Kidney epithelial cell (primary cell): ENCODE data around the gene IPPK. TPM values are rescaled to one million over a fixed set of nuclear protein-coding genes. Genes with fewer than 3 reads are reported as not detected.

Experiments used
- DNase-seq: peaks from one replicate; pipeline ENCODE4 v3.0.0-alpha.2; 2010; ENCODE audit warnings: low read depth
- H3K27me3 ChIP-seq: 2 replicates; pipeline ENCODE4 v1.6.0; 2011; ENCODE audit warnings: low read length; ENCODE audit not compliant: control insufficient read depth, insufficient read depth
- H3K36me3 ChIP-seq: 2 replicates; pipeline ENCODE4 v1.5.1; 2011; ENCODE audit warnings: low read length; ENCODE audit not compliant: control insufficient read depth, insufficient read depth
- H3K4me3 ChIP-seq: 2 replicates; pipeline ENCODE4 v1.5.1; 2011; ENCODE audit warnings: low read depth, mild to moderate bottlenecking, control low read depth, low read length
- total RNA-seq: library from RNA; depleted of rRNA; stranded (reverse); fragments of >200 nt; gene quantifications from 2 replicates; pipeline ENCODE4 v1.2.3, GENCODE V29; 2015
- TF ChIP-seq, protein P1 (sequence below): IDR thresholded peaks from 2 replicates; pipeline ENCODE4 v1.5.1; 2011; ENCODE audit warnings: mild to moderate bottlenecking, moderate library complexity, low read length, control low read depth, inconsistent platforms; ENCODE audit not compliant: insufficient read depth, poor library complexity, severe bottlenecking

Gene IPPK
- total RNA-seq, 1 donor from 2014 or later: 8.5 TPM

DNA sequence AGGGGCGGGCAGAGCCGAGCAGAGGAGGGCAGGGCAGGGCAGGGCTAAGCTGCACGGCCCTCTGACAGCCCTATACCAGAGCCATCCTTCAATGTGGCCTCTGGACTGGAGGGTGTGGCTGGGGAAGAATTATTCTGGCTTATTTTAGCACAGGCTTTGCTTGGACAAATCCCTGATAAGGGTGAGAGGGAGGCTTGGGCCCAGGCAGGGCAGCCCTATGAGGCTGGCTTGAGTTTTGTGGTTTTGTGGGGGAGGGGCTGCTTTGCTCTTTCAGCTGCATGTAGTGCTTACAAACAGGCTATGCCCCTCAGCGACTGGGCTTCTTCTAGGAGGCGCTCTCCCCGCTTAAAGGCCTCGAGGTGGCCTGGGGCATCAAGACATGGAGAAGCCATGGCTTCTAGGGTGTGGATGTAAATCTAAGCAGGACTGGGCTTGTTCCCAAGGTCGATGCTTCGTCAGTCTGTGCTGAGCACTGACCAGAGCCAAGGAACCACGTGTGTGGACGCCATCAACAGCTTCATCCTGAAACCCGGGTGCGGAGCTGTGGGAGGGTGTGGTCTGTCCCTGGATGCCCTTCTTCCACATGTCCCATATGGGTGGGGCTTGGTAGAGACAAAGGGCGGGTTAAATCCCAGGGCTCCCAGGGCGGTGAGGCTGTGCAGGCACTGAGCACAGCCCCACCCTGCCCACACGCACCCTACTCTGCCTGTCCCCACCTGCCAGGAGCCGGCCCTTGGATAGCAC is 45.7 kb upstream of the IPPK start:
- H3K4me3 ChIP-seq: no peak overlapping the region
- TF ChIP-seq, protein P1, sequence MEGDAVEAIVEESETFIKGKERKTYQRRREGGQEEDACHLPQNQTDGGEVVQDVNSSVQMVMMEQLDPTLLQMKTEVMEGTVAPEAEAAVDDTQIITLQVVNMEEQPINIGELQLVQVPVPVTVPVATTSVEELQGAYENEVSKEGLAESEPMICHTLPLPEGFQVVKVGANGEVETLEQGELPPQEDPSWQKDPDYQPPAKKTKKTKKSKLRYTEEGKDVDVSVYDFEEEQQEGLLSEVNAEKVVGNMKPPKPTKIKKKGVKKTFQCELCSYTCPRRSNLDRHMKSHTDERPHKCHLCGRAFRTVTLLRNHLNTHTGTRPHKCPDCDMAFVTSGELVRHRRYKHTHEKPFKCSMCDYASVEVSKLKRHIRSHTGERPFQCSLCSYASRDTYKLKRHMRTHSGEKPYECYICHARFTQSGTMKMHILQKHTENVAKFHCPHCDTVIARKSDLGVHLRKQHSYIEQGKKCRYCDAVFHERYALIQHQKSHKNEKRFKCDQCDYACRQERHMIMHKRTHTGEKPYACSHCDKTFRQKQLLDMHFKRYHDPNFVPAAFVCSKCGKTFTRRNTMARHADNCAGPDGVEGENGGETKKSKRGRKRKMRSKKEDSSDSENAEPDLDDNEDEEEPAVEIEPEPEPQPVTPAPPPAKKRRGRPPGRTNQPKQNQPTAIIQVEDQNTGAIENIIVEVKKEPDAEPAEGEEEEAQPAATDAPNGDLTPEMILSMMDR: no peak
- DNase-seq: no peak
- peaks cover 3% of the 10 kb centered on the region for H3K36me3 ChIP-seq
- H3K27me3 ChIP-seq: no peaks in the 10 kb centered on the region

DNA sequence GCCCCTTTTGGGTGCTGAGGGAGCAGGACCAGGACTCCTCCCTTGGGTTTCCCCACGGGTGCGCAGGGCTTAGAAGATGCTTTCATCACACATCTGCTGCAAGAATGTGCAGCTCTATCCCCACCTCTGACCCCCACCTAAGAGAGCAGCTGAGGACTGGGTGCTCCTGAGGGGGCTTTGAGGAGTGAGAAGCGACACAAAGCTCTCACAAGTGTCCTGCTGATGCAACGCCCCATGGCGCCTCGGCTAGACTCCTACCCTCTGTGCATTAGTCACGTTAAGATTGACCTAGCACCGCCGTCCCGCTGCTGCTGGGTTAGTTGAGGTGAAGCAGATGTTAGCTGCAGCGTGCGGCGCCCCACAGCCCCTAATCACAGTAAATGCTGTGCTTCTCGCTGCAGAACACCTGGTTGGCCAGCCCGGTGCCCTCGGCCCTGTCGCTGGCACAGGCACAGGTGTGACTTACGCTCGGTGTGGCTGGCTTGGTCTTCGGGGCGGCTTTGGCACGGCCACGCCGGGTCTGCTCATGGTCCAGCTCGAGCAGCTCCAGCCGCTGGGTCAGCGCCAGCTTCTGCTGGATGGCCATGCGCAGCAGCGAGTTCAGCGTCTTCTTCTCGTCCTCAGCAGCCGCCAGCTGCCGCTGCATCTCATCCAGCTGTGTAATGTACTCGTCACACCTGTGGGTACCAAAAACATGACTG is 45.0 kb upstream of the IPPK start:
- no peak for DNase-seq
- TF ChIP-seq, protein P1: no peak
- Histone ChIP-seq H3K4me3 (no peak overlapping the region), H3K27me3 (no peaks in the 10 kb centered on the region), H3K36me3 (peaks cover 3% of the 10 kb centered on the region)

DNA sequence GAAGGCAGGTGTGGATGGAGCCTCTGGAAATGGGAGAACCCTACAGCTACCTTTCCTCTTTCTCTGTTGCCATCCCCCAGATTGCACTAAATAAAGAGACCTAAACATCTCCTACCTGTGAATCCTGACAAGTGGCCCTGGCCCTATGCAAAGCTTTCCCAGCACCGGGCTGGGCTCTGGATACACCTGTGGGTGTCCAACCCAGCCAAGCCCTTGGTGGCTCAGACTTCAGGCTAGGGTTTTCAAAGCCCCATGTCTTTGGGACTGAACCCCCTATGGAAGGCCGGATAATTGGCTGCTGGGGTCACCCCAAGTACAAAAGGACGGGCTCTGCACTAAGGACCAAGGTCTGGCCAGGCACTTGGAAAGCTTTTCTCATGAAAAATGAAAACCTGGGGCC is 44.1 kb upstream of the IPPK start:
- Histone ChIP-seq H3K4me3 (no peak overlapping the region), H3K36me3 (peaks cover 3% of the 10 kb centered on the region), H3K27me3 (no peaks in the 10 kb centered on the region)
- TF ChIP-seq, protein P1: no peak
- no peak for DNase-seq

DNA sequence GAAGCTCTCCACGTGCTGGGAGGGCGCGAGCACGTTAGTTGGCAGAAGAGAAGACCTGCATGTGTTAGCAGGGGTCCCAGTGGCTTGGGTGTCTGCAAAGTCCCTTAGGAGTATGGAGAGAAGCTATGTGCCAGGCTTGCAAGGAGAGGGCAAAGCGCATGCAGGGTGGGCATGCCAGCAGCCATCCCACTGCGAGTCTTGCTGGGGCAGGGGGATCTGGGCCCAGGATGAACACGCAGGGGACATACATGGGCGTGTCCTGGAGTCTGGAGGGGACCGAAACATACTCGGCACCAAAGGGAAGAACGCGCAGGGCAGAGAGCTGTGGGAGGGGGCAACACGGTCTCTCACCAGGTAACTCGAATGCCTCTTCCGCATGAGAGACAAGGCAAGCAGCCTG is 43.6 kb upstream of the IPPK start:
- Histone ChIP-seq H3K4me3 (no peak overlapping the region), H3K36me3 (peaks cover 3% of the 10 kb centered on the region), H3K27me3 (no peaks in the 10 kb centered on the region)
- TF ChIP-seq, protein P1: no peak
- DNase-seq: no peak

DNA sequence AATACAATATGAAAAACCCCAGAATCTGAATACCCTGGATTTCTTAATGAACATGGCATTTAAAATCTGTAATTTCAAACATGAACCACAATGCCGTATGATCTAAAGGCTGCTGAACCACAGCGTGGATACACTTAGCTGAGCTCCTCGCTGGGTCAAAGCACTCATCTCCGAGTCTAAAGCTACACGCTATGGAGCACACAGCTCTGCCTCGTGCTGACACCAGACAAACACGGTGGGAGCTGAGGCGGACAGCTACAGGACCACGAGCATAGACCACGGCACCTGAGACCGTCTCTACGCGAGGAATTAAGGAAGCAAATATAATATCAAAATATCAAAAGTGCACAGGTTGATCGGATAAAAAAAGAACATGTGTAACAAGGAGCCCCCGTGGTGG is 42.8 kb upstream of the IPPK start:
- peaks cover 3% of the 10 kb centered on the region for H3K36me3 ChIP-seq
- no peak overlapping the region for H3K4me3 ChIP-seq
- H3K27me3 ChIP-seq: no peaks in the 10 kb centered on the region
- TF ChIP-seq, protein P1: no peak
- no peak for DNase-seq

DNA sequence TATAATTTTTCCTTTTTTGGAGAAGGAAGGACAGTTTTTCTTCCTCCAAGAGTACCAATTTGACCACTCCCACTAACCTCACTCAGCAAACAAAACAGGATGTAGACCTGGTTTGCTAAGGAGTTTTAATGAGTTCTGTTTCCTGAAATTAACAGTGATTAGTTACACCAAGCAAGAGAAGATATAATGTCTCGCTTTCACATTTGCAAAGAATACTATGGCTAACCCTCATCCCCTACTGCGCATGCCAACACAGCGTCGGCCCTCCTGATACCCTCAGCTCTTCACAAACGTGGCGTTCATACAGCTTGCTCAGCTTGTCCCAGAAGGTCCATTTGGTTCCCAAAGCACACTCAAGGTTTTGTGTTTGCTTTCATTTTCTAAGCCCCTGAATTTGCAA is 41.9 kb upstream of the IPPK start:
- no peak overlapping the region for H3K4me3 ChIP-seq
- H3K36me3 ChIP-seq: peaks cover 3% of the 10 kb centered on the region
- H3K27me3 ChIP-seq: no peaks in the 10 kb centered on the region
- no peak for DNase-seq
- TF ChIP-seq, protein P1: no peak
